ENCODE data around the gene TP53INP2.
A peak's percentile ranks its signal among the peaks of the same experiment; 100 is the strongest.
"Not testable (repeated sequence)": the region's sequence is repeated elsewhere in the genome, so short reads cannot be mapped to it uniquely, and the experiment has no call there.

The TP53INP2 gene

GRCh38 chr20:34705397-34706301 is 1.5 kb downstream of the TP53INP2 start:
- DNase-seq (ENCODE audit: low read depth, low spot score): no peak

- DNase-seq (ENCODE audit: low read depth, low spot score): no peak
These were observed 2.2 kb downstream of the TP53INP2 start for GRCh38 chr20:34706302-34706875.

GRCh38 chr20:34706912-34707784 is 3.0 kb downstream of the TP53INP2 start:
- DNase-seq (ENCODE audit: low read depth, low spot score): no peak

- no peak for DNase-seq (ENCODE audit: low read depth, low spot score)
These were observed 4.5 kb downstream of the TP53INP2 start for GRCh38 chr20:34708621-34709043.

GRCh38 chr20:34709044-34709830 is 5.1 kb downstream of the TP53INP2 start:
- DNase-seq (ENCODE audit: low read depth, low spot score): peak; percentile 76

- DNase-seq (ENCODE audit: low read depth, low spot score): no peak
These were observed 5.9 kb downstream of the TP53INP2 start for GRCh38 chr20:34709831-34710567.

GRCh38 chr20:34710568-34710839 is 6.4 kb downstream of the TP53INP2 start:
- DNase-seq (ENCODE audit: low read depth, low spot score): no peak

GRCh38 chr20:34710861-34711574 is 6.9 kb downstream of the TP53INP2 start:
- DNase-seq (ENCODE audit: low read depth, low spot score): no peak

- no peak for DNase-seq (ENCODE audit: low read depth, low spot score)
These were observed 7.8 kb downstream of the TP53INP2 start for GRCh38 chr20:34711813-34712430.

GRCh38 chr20:34712525-34713192 is 8.5 kb downstream of the TP53INP2 start:
- DNase-seq (ENCODE audit: low read depth, low spot score): no peak

GRCh38 chr20:34713194-34713943 is 9.2 kb downstream of the TP53INP2 start:
- peak; percentile 78 for DNase-seq (ENCODE audit: low read depth, low spot score)

GRCh38 chr20:34713944-34714515 is 9.9 kb downstream of the TP53INP2 start:
- DNase-seq (ENCODE audit: low read depth, low spot score): not testable (repeated sequence)

- no peak for DNase-seq (ENCODE audit: low read depth, low spot score)
These were observed 11.2 kb downstream of the TP53INP2 start for GRCh38 chr20:34715384-34715783.

- no peak for DNase-seq (ENCODE audit: low read depth, low spot score)
These were observed 12.7 kb downstream of the TP53INP2 start for GRCh38 chr20:34716921-34717229.

- DNase-seq (ENCODE audit: low read depth, low spot score): no peak
These were observed 13.3 kb downstream of the TP53INP2 start for GRCh38 chr20:34717230-34718095.

GRCh38 chr20:34719242-34720017 is 15.3 kb downstream of the TP53INP2 start:
- not testable (repeated sequence) for DNase-seq (ENCODE audit: low read depth, low spot score)
